GM12891 (cell line): ENCODE data around the gene AHCYL1.

Experiments used
- DNase-seq: peaks from one replicate; pipeline ENCODE4 v3.0.0; 2011; ENCODE audit warnings: low spot score; ENCODE audit not compliant: insufficient read length
- FAIRE-seq: peaks from 2 replicates; lab custom pipeline; 2011; peaks lifted over from hg19 to GRCh38; lab: Jason Lieb, UNC
- PAX5 ChIP-seq: IDR thresholded peaks from 2 replicates; pipeline ENCODE4 v1.6.1; 2011; ENCODE audit warnings: low read length, moderate library complexity, mild to moderate bottlenecking; ENCODE audit not compliant: insufficient read depth, severe bottlenecking
- POLR2A ChIP-seq: IDR thresholded peaks from 2 replicates; pipeline ENCODE4 v1.6.1; 2011; ENCODE audit warnings: low read depth, low read length, control low read depth
- POLR2AphosphoS5 ChIP-seq: IDR thresholded peaks from 2 replicates; pipeline ENCODE4 v1.6.1; 2011; ENCODE audit warnings: low read depth, low read length, control low read depth
- POU2F2 ChIP-seq: IDR thresholded peaks from 2 replicates; pipeline ENCODE4 v1.6.1; 2011; ENCODE audit warnings: low read depth, mild to moderate bottlenecking, control low read depth, low read length, moderate library complexity
- SPI1 ChIP-seq: IDR thresholded peaks from 2 replicates; pipeline ENCODE4 v1.6.1; 2011; ENCODE audit warnings: low read depth, low read length, control low read depth
- TAF1 ChIP-seq: IDR thresholded peaks from 2 replicates; pipeline ENCODE4 v1.6.1; 2011; ENCODE audit warnings: low read depth, low read length, control low read depth

AHCYL1 gene

DNA sequence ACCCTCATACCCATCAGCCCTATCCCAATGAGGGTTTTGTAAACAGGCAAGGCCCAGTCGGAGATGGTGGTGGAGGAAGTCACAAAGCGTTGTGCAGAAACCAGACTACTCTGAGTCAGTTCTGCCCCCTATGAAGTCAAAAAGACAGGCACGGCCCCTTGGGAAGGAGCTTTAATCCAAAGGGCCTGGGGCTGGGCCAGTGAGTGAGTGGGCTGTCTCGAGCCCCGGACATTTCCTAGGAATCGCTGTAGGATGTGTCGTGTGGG is 442 bp upstream of the AHCYL1 start:
- FAIRE-seq (no peak), DNase-seq (no peak)
- TF ChIP-seq POU2F2 (no peak), POLR2AphosphoS5 (no peak), PAX5 (no peak), TAF1 (no peak), SPI1 (no peak), POLR2A (no peak)

DNA sequence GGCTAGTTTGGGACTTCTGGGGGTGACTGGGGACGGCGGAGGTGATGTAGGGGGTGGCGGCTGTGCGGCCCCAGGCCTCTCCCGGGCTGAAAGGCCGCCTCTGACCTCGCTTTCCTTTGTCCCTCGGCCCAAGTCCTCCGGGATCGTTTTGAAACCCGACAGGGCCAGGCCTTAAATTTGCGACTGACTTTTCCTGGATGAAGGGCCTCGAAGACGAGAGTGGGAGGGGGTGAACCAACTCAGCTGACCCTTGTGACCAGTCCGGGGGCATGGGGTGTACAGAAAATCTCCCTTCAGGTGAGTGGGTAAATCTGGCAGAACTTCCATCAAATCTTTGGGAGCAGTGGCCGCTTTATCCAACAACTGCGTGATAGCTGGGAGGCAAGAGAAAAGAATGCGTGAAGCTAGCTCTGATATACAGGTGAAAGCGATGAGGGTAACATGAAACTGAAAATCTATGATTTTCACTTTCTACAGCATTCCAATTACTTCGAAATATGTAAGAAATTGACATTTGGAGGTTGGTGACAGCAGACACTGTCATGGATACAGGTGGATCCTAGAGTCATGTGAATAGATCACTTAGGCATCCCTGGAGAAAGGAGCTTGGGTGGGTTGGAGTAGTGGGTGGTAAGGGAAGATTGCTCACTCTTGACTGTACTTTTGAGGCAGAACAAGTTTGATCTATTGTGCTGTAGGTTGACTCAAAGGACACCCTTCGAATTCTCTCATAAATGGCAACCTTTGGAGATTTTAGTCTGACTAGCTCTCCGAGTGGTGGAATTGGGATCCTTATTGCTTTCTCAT is 885 bp downstream of the AHCYL1 start:
- no peak for FAIRE-seq

DNA sequence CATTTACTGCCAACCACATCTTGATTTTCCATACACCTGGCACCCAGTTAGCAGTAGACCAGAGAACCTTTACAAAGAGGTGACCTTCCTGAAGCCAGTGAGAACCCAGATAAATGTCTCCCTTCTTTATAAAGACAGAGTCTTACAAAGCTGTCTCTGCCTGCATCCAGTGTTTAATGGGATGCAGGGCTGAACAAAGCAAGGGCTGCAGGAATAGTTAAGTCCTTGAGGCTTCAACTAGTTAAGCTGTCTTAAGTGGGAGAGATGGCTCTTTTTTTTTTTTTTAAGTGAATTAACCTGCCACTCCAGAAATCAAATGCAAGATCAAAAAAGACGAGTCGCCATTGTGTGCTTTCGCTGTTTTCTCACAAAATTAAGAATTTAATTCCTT is 1.5 kb downstream of the AHCYL1 start:
- DNase-seq, result no peak
- no peak for FAIRE-seq
- TF ChIP-seq SPI1, result no peak
- TF ChIP-seq POLR2A, result no peak
- no peak for TF ChIP-seq TAF1
- TF ChIP-seq PAX5, result no peak
- TF ChIP-seq POLR2AphosphoS5, result no peak
- TF ChIP-seq POU2F2, result no peak

More for the DNA sequence above, 885 bp downstream of the AHCYL1 start:
- DNase-seq, result no peak
- TF ChIP-seq POLR2A (no peak), TAF1 (no peak), POU2F2 (no peak), SPI1 (no peak), POLR2AphosphoS5 (no peak), PAX5 (no peak)

DNA sequence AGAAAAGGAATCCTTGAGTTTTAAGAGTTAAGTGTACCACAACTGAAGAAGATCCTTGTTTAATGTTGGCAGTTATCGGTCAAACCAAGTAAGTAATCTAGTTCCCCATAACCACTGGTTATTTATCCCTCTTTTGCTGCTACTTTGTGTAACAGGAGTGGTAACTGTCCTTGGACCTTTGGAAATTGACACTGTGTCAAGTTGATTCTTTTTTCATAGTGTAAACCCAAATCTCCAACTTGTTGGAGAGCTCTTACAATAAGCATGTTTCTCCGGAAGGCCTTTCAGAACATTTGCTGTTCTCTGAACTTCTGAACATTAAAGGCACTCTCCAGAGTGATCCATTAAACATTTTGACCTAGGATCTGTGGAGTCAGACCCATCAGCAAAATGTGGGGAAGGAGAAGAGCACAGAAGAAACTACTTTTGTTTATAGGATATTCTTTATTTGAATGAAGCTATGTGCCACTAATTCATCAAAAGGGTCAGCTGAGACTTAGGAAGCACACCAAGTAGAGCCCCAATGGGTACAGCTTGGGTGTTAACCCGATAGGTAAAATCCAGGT is 3.9 kb downstream of the AHCYL1 start:
- TF ChIP-seq PAX5 (no peak), TAF1 (no peak), POLR2A (no peak), POLR2AphosphoS5 (no peak), SPI1 (no peak), POU2F2 (no peak)
- FAIRE-seq (no peak), DNase-seq (no peak)

DNA sequence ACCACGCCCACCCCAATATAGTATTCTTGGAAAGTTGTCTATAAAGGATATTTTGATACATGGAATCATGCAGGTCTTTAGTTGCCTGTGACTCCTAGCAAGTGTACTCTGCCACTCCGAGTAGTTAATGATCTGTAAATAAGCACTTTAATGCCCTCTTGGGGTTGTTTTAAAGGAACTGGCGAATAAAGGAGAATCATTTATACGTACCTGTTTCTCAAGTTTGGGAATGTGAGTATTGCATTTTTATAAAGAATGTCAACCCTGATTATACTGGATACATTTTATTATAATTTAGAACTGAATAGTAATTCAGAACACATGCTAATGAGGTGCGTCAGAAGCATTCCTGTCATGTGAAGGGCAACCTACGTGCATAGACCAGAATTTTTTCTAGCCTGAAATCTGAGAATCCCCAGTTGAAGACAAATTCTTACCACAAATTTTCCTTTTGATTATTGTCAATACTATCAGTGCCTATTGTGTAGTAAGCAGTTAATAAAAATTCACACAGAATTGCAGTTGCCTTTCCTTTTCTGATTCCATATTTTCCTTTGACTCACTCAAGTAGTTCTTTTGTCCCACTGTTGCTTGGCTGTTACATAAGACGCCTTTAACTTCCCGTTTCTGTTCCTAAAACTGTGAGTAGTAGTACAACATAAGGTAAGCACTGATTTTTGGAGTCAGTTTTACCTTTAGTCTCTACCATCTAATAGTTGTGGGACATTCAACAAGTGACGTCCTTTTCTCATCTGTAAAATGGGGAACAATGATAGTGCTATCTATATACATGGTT is 5.1 kb downstream of the AHCYL1 start:
- TF ChIP-seq POU2F2 (no peak), PAX5 (no peak), POLR2AphosphoS5 (no peak), POLR2A (no peak), SPI1 (no peak), TAF1 (no peak)
- DNase-seq (no peak), FAIRE-seq (no peak)

DNA sequence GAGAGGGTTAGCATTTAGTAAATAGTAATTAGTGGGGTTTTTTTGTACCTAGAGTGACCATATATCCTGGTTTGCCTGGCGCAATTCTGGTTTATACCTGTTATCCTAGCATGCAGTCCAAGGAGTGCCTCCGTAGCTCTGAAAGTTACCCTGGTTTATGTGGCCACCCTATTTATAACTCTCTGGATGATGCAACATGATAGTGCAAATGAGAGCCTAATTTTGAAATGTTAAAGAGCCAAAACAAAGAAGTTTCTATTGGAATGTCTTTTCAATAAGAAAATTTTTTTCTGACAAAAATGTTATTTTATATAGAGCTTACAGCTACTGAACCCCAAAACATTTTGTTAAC is 5.7 kb downstream of the AHCYL1 start:
- no peak for FAIRE-seq
- TF ChIP-seq TAF1, result no peak
- TF ChIP-seq POLR2AphosphoS5, result no peak
- TF ChIP-seq PAX5, result no peak
- TF ChIP-seq POU2F2, result no peak
- no peak for TF ChIP-seq POLR2A
- TF ChIP-seq SPI1, result no peak
- no peak for DNase-seq

DNA sequence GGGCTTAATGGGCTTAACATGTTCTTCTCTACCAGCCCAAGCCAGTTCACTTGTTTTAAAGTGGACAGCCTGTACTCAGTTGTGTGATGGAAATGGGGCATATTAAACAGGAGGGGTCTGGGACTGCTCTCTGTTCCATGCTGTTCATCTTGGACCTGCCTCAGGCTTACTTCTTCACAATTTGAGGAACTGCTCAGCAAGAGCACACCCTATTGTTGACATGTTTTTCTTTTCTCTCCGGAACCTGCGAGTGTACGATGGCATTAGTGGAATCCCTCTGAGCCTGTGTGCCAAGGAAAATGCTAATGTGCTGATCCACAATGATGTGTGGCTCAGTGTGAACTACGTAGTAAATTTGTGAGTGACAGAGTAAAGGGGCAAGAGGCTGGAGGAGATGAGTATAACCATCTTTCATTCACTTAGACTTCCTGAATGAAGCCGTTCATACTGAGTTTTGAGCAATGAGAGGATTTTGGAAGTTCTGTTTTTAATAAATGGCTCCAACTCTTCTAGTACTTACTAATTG is 6.9 kb downstream of the AHCYL1 start:
- TF ChIP-seq POLR2A (no peak), POU2F2 (no peak), POLR2AphosphoS5 (no peak), PAX5 (no peak), TAF1 (no peak), SPI1 (no peak)
- DNase-seq (no peak), FAIRE-seq (no peak)

DNA sequence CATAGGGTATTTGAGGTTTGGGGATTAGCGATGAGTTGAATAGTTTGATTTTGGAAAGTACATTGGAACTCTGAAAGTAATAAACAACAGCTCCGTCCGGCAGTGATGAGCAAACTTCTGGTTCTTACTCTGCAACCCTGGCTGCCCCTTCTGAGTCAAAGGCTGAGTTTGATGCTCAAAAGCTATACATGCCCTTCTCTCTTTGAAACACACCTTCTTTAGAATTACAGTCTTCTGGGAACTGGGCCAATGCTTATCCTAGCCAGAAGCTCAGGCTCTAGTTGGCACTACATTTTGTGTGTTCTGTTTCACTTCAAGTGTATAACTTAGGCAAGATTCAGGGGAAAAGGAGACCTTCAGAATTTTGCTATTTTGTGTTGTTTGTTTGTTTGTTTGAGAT is 9.3 kb downstream of the AHCYL1 start:
- DNase-seq (no peak), FAIRE-seq (no peak)
- TF ChIP-seq POU2F2, result no peak
- TF ChIP-seq PAX5, result no peak
- TF ChIP-seq SPI1, result no peak
- no peak for TF ChIP-seq TAF1
- TF ChIP-seq POLR2A, result no peak
- no peak for TF ChIP-seq POLR2AphosphoS5

DNA sequence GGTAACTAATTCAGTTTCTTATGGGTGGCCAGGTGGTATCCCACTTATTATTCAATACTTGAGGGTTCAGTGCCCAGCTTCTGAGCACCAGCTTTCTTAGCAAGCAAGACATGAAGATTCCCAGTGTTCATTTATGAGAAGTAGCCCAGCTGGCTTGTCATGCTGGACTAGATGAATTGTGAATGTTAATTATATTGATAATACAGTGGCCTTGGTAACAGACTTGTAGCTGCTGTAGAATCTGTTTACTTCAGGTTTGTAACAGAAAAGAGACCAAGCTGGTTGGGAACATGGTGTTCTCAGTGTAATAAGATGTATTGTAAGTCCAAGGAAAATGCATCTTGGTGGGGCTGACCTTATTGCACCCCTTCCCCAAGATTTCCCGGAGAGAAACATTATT is 10.1 kb downstream of the AHCYL1 start:
- no peak for FAIRE-seq

More for the DNA sequence above, 10.1 kb downstream of the AHCYL1 start:
- DNase-seq, result no peak
- TF ChIP-seq POLR2A (no peak), POU2F2 (no peak), TAF1 (no peak), PAX5 (no peak), POLR2AphosphoS5 (no peak), SPI1 (no peak)
